ENCODE data around the gene SMYD3. TPM values are rescaled to one million over a fixed set of nuclear protein-coding genes. Genes with fewer than 3 reads are reported as not detected.

SMYD3 gene
- total and polyA plus RNA-seq, 2 of the 13 experiments (the other 11 are each of a cell fraction or from before 2014, with no cell fraction given), result 27.7 to 35.8 TPM

DNA sequence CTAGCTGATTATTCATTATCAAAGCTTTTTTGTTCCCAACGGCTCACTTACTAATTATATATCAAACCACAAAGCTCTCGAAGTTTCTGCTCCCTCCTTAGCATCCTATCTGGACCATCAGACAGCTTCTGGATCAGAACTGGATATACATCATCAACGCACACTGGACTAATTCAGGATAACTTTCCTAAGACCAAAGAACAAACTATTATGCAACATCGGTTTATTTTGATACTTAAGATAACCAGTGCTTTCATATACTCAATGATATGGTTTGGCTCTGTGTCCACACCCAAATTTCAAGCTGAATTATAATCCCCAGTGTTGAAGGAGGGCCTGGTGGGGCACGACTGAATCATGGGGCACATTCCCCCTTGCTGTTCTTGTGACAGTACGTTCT, 110.8 kb downstream of the SMYD3 start:
- no peak overlapping the region for H3K4me2 ChIP-seq (ENCODE audit: low read depth, low read length)
- H4K20me1 ChIP-seq (ENCODE audit: insufficient read depth, low read length), result no peaks in the 10 kb centered on the region
- H3K4me1 ChIP-seq (ENCODE audit: insufficient read depth, low read length), result peaks cover 12% of the 10 kb centered on the region
- ATAC-seq (no peak), DNase-seq (ENCODE audit: low spot score) (no peak), FAIRE-seq (no peak)
- H3K4me3 ChIP-seq (replicated peaks in 1 of 3; ENCODE audit: insufficient read depth in 1 of 3, low read depth in 2 of 3, low read length in 3 of 3), result no peak overlapping the region
- no peak overlapping the region for H3K9ac ChIP-seq (ENCODE audit: insufficient read depth, low read depth, low read length)
- in situ Hi-C loops (cut with HindIII; ENCODE audit: extremely low pct_ligation_motif_present, low pct_unique_long_range_greater_than_20kb), result no loop called here
- no peak overlapping the region for H3K27ac ChIP-seq (ENCODE audit: extremely low read length, insufficient read depth, low read length)
- no peak overlapping the region for H2AFZ ChIP-seq (ENCODE audit: low read length)
- POLR2A ChIA-PET, result no interaction called here
- WGBS (ENCODE audit: low lambda C conversion rate), result 89% methylated on average over 6 of the region's 6 CpGs
- H3K9me3 ChIP-seq (ENCODE audit: low read length), result no peaks in the 10 kb centered on the region; the same call in 1 of the 2 replicates
- no peaks in the 10 kb centered on the region for H3K79me2 ChIP-seq (ENCODE audit: insufficient read depth, low read length)
- CTCF ChIA-PET (ENCODE audit: low intra/inter-chr PET ratio, low total read pairs), result no interaction called here
- no peaks in the 10 kb centered on the region for H3K27me3 ChIP-seq (ENCODE audit: control insufficient read depth in 1 of 2, insufficient read depth in 2 of 2, low read length in 2 of 2)
- H3K36me3 ChIP-seq (replicated peaks in 1 of 2; ENCODE audit: control insufficient read depth in 1 of 2, insufficient read depth in 2 of 2, low read length in 2 of 2), result no peaks in the 10 kb centered on the region
- TF ChIP-seq PHF5A (CRISPR knock-in tag; IDR thresholded peaks at IDR 0.05; ENCODE audit: low read depth, unreplicated experiment) (no peak), PRPF4 (IDR thresholded peaks at IDR 0.05; ENCODE audit: low read depth, low read length, poor library complexity, severe bottlenecking) (no peak), DMAP1 (CRISPR knock-in tag; IDR thresholded peaks at IDR 0.05) (no peak), ZSCAN22 (CRISPR knock-in tag; IDR thresholded peaks at IDR 0.05) (no peak), ZNF20 (CRISPR knock-in tag; IDR thresholded peaks at IDR 0.05) (no peak), PPARG (CRISPR knock-in tag; conservative IDR thresholded peaks at IDR 0.05) (no peak)
- TF ChIP-seq, protein P1, sequence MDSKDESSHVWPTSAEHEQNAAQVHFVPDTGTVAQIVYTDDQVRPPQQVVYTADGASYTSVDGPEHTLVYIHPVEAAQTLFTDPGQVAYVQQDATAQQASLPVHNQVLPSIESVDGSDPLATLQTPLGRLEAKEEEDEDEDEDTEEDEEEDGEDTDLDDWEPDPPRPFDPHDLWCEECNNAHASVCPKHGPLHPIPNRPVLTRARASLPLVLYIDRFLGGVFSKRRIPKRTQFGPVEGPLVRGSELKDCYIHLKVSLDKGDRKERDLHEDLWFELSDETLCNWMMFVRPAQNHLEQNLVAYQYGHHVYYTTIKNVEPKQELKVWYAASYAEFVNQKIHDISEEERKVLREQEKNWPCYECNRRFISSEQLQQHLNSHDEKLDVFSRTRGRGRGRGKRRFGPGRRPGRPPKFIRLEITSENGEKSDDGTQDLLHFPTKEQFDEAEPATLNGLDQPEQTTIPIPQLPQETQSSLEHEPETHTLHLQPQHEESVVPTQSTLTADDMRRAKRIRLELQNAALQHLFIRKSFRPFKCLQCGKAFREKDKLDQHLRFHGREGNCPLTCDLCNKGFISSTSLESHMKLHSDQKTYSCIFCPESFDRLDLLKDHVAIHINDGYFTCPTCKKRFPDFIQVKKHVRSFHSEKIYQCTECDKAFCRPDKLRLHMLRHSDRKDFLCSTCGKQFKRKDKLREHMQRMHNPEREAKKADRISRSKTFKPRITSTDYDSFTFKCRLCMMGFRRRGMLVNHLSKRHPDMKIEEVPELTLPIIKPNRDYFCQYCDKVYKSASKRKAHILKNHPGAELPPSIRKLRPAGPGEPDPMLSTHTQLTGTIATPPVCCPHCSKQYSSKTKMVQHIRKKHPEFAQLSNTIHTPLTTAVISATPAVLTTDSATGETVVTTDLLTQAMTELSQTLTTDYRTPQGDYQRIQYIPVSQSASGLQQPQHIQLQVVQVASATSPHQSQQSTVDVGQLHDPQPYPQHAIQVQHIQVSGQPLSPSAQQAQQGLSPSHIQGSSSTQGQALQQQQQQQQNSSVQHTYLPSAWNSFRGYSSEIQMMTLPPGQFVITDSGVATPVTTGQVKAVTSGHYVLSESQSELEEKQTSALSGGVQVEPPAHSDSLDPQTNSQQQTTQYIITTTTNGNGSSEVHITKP (CRISPR knock-in tag; IDR thresholded peaks at IDR 0.05; ENCODE audit: low read depth), result no peak
- BruUV-seq (replicated peaks), result no TSS peak
- intact Hi-C loops (cut with micrococcal nuclease; ENCODE audit: unreplicated experiment), result no loop called here
